HCT116 (cell line): ENCODE measurements around the gene PPID. TPM values are rescaled to one million over a fixed set of nuclear protein-coding genes. Genes with fewer than 3 reads are reported as not detected.

Experiments used
- ATAC-seq: fragments of 200-7000 bp; cut with Tn5 transposase; 2 replicates; pipeline ENCODE4 v1.9.1; 2020; ENCODE audit warnings: mild to moderate bottlenecking, moderate library complexity
- BruUV-seq: library from RNA; stranded (reverse); fragments of 400-500 nt; replicated peaks from 2 replicates; lab custom pipeline; 2021; lab: Mats Ljungman, UMichigan
- CTCF ChIA-PET: fragments of 300-600 bp; sonication (Branson Sonifier 250); formaldehyde crosslinking; loops from one replicate; lab custom pipeline; 2021; ENCODE audit warnings: antibody characterized with exemption; lab: Charles Lee
- POLR2A ChIA-PET: fragments of 300-600, 350-600 bp; sonication (Branson Sonifier 250); formaldehyde crosslinking; loops from one replicate; lab custom pipeline; 2021; ENCODE audit warnings: antibody characterized with exemption; lab: Charles Lee
- RAD21 ChIA-PET, 2 experiments: fragments of 300-600 bp; sonication (Branson Sonifier 250); formaldehyde crosslinking; loops; one replicate each; lab custom pipeline; 2023; ENCODE audit warnings: low total read pairs in 2 of 2; ENCODE audit not compliant: uncharacterized antibody in 2 of 2, unreplicated experiment in 2 of 2, low non-redundant PET in 1 of 2; lab: Charles Lee
- DNase-seq: peaks from one replicate; pipeline ENCODE4 v3.0.0-alpha.2; 2010; ENCODE audit warnings: low read depth, low spot score
- H2AFZ ChIP-seq: fragments of 200-600 bp; shearing (Covaris generic), sonication (generic); 2 replicates; pipeline ENCODE4 v1.6.1; 2017; ENCODE audit warnings: low read depth, mixed run types, mixed read lengths, antibody characterized with exemption, low read length; ENCODE audit not compliant: poor library complexity, severe bottlenecking
- H3K27ac ChIP-seq: 2 replicates; pipeline ENCODE4 v1.5.1; 2012; ENCODE audit warnings: low read depth, low read length
- H3K27me3 ChIP-seq: fragments of 200-600 bp; sonication (generic); 2 replicates; pipeline ENCODE4 v1.6.1; 2016; ENCODE audit warnings: mixed run types, low read length, mixed read lengths; ENCODE audit not compliant: insufficient read depth
- H3K36me3 ChIP-seq, 2 experiments: fragments of 200-500 bp in 1 of 2; fragments of 200-600 bp in 1 of 2; sonication (Bioruptor generic) in 1 of 2; sonication (generic) in 1 of 2; 2 replicates each; pipeline versions ENCODE4 v1.5.1 to v1.6.1; 2014 to 2016; ENCODE audit warnings: low read length in 2 of 2, inconsistent platforms in 1 of 2, mixed read lengths in 1 of 2, mixed run types in 1 of 2; ENCODE audit not compliant: insufficient read depth in 2 of 2, control insufficient read depth in 1 of 2
- H3K4me1 ChIP-seq, 2 experiments: fragments of 200-600 bp in 1 of 2; sonication (generic) in 1 of 2; 2 replicates each; pipeline versions ENCODE4 v1.5.1 to v1.6.1; 2012 to 2017; ENCODE audit warnings: low read length in 2 of 2, inconsistent platforms in 1 of 2, mild to moderate bottlenecking in 1 of 2, mixed read lengths in 1 of 2, mixed run types in 1 of 2, moderate library complexity in 1 of 2; ENCODE audit not compliant: insufficient read depth in 2 of 2, control insufficient read depth in 1 of 2
- H3K4me2 ChIP-seq: fragments of 200-600 bp; sonication (generic); 2 replicates; pipeline ENCODE4 v1.6.1; 2017; ENCODE audit warnings: mixed run types, low read length, mixed read lengths
- H3K4me3 ChIP-seq, 2 experiments: fragments of 200-600 bp in 1 of 2; sonication (generic) in 1 of 2; replicated peaks in 1 of 2; 2 replicates each; pipeline ENCODE4 v1.5.1; 2011 to 2016; ENCODE audit warnings: low read length in 2 of 2, control low read depth in 1 of 2, low read depth in 1 of 2, mild to moderate bottlenecking in 1 of 2, mixed read lengths in 1 of 2, mixed run types in 1 of 2
- H3K79me2 ChIP-seq: fragments of 200-600 bp; sonication (generic); 2 replicates; pipeline ENCODE4 v1.6.1; 2017; ENCODE audit warnings: mild to moderate bottlenecking, mixed run types, low read length, moderate library complexity, mixed read lengths; ENCODE audit not compliant: insufficient read depth
- H3K9ac ChIP-seq: fragments of 200-600 bp; sonication (generic); 2 replicates; pipeline ENCODE4 v1.6.1; 2016; ENCODE audit warnings: low read length, mixed read lengths
- H3K9me2 ChIP-seq: fragments of 200-600 bp; sonication (generic), shearing (Covaris generic); 2 replicates; pipeline ENCODE4 v1.6.1; 2017; ENCODE audit warnings: mixed run types, mild to moderate bottlenecking, moderate library complexity; ENCODE audit not compliant: insufficient read depth
- H3K9me3 ChIP-seq, 2 experiments: fragments of 200-500 bp in 1 of 2; fragments of 200-600 bp in 1 of 2; sonication (Bioruptor generic) in 1 of 2; sonication (generic) in 1 of 2; 2 replicates each; pipeline ENCODE4 v1.6.1; 2014 to 2017; ENCODE audit warnings: low read length in 2 of 2, mixed read lengths in 2 of 2, inconsistent platforms in 1 of 2, low read depth in 1 of 2, mild to moderate bottlenecking in 1 of 2, mixed run types in 1 of 2, moderate library complexity in 1 of 2; ENCODE audit not compliant: control insufficient read depth in 1 of 2, insufficient read depth in 1 of 2
- H4K20me1 ChIP-seq: fragments of 200-600 bp; sonication (generic), shearing (Covaris generic); 2 replicates; pipeline ENCODE4 v1.6.1; 2017; ENCODE audit warnings: mixed run types, mild to moderate bottlenecking, moderate library complexity; ENCODE audit not compliant: insufficient read depth
- ATF3 ChIP-seq: IDR thresholded peaks from 2 replicates; pipeline ENCODE4 v1.6.1; 2012
- EZH2 ChIP-seq: fragments of 200-600 bp; sonication (generic); IDR thresholded peaks from 2 replicates; pipeline ENCODE4 v1.6.1; 2017; ENCODE audit warnings: antibody characterized with exemption, mixed run types
- POLR2A ChIP-seq: IDR thresholded peaks from 2 replicates; pipeline ENCODE4 v1.7.0; 2011; ENCODE audit warnings: borderline replicate concordance; ENCODE audit not compliant: insufficient read depth, insufficient read length; ENCODE audit errors: extremely low read depth
- POLR2AphosphoS5 ChIP-seq: IDR thresholded peaks from 2 replicates; pipeline ENCODE4 v1.6.1; 2011; ENCODE audit warnings: mild to moderate bottlenecking, low read depth, low read length, moderate library complexity
- intact Hi-C: fragments of 100-400 bp; cut with micrococcal nuclease; formaldehyde crosslinking; loops from 2 replicates; pipeline ENCODE4 v1.10.0; 2022
- total RNA-seq: library from RNA; stranded (reverse); gene quantifications from one replicate; pipeline ENCODE4 v1.2.1, GENCODE V29; 2021; ENCODE audit not compliant: unreplicated experiment

The PPID gene
- total RNA-seq, 1 experiment from 2014 or later = 48.2 TPM

- Histone ChIP-seq H3K9me2 (no peaks in the 10 kb centered on the region), H3K9ac (peak overlapping the region; percentile 84), H3K4me3 (peak overlapping the region; percentile 80 to 88), H3K27me3 (no peaks in the 10 kb centered on the region), H2AFZ (peak overlapping the region; percentile 44), H3K36me3 (peaks cover 23 to 24% of the 10 kb centered on the region in 2 experiments; a peak in 3 of 4 replicates), H3K27ac (peak overlapping the region; percentile 72), H3K4me2 (peak overlapping the region; percentile 98), H3K9me3 (no peaks in the 10 kb centered on the region), H3K4me1 (peaks cover 2 to 21% of the 10 kb centered on the region in 2 experiments; a peak in 2 of 4 replicates)
- ATAC-seq (peak; percentile 35), DNase-seq (no peak)
- CTCF ChIA-PET = no interaction called here
- intact Hi-C loops = loop anchor here (5.0 kb wide), 1 partner anchor 50 kb away; the partner anchor contains the start of genes C4orf46 and ETFDH
- TF ChIP-seq ATF3 = no peak
- TF ChIP-seq, all 23 proteins: peak for 0
- Histone ChIP-seq H3K79me2 (peaks cover 53% of the 10 kb centered on the region), H4K20me1 (no peaks in the 10 kb centered on the region)
- ChIA-PET RAD21 (no interaction called here), POLR2A (no interaction called here)
- no TSS peak for BruUV-seq
Observed at GRCh38 chr4:158722291-158722916, 792 bp downstream of the PPID start.

- Histone ChIP-seq H3K79me2 (peaks cover 54% of the 10 kb centered on the region), H3K27me3 (no peaks in the 10 kb centered on the region), H3K9me2 (no peaks in the 10 kb centered on the region), H4K20me1 (no peaks in the 10 kb centered on the region), H3K4me1 (peaks cover 2 to 21% of the 10 kb centered on the region in 2 experiments; a peak in 2 of 4 replicates), H3K27ac (no peak overlapping the region), H3K9ac (peak overlapping the region; percentile 84), H3K36me3 (peaks cover 25 to 29% of the 10 kb centered on the region in 2 experiments; a peak in 3 of 4 replicates), H3K9me3 (no peaks in the 10 kb centered on the region), H3K4me3 (peak overlapping the region; percentile 80 to 88), H2AFZ (no peak overlapping the region), H3K4me2 (peak overlapping the region; percentile 98)
- DNase-seq = no peak
- CTCF ChIA-PET = no interaction called here
- ATAC-seq = no peak
- TSS peak; percentile 40 for BruUV-seq
- intact Hi-C loops = loop anchor here (5.0 kb wide), 1 partner anchor 49 kb away; the partner anchor contains the start of genes C4orf46 and ETFDH
- POLR2A ChIA-PET = no interaction called here
- RAD21 ChIA-PET = no interaction called here
- TF ChIP-seq POLR2A (no peak), EZH2 (no peak), POLR2AphosphoS5 (no peak)
Observed at GRCh38 chr4:158721680-158722079, 1.5 kb downstream of the PPID start.
